GM19043 (cell line): ENCODE data around the gene TPI1.

ENCODE experiments used
- ATAC-seq: cut with Tn5 transposase; IDR thresholded peaks from one replicate; pipeline ENCODE4 v1.9.1; 2021; ENCODE audit warnings: low read depth; ENCODE audit not compliant: unreplicated experiment

TPI1 gene

DNA sequence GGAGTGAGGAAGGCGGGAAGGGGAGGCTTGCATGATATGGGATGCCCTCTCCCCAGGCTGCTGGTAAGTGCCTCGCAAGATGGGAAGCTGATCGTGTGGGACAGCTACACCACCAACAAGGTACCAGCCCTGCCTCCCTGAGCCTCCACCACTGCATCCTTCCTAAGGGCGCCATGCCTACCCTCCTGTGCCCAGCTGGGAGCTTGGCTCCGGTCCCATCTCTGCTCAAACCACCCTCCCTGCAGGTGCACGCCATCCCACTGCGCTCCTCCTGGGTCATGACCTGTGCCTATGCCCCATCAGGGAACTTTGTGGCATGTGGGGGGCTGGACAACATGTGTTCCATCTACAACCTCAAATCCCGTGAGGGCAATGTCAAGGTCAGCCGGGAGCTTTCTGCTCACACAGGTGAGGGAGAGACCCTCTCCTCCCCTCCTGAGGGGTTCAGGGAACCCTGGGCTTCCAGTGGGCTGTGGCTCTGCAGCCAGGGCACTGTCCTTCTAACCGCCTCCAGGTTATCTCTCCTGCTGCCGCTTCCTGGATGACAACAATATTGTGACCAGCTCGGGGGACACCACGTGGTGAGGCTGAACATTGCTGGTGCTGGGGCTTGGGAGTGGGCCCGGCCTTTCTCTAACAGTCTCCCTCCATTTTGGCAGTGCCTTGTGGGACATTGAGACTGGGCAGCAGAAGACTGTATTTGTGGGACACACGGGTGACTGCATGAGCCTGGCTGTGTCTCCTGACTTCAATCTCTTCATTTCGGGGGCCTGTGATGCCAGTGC lies 24.0 kb upstream of the TPI1 start:
- no peak for ATAC-seq

DNA sequence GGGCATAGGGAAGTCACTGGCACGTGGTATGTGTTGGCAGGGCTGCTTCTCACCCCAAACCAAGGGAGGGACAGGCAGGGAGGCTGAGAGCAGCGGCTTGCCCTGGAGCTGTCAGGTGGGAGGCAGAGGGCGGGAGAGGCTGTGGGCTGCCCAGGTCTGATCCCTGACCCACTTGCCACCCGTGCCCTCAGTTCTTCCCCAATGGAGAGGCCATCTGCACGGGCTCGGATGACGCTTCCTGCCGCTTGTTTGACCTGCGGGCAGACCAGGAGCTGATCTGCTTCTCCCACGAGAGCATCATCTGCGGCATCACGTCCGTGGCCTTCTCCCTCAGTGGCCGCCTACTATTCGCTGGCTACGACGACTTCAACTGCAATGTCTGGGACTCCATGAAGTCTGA lies 21.9 kb upstream of the TPI1 start:
- ATAC-seq = no peak

DNA sequence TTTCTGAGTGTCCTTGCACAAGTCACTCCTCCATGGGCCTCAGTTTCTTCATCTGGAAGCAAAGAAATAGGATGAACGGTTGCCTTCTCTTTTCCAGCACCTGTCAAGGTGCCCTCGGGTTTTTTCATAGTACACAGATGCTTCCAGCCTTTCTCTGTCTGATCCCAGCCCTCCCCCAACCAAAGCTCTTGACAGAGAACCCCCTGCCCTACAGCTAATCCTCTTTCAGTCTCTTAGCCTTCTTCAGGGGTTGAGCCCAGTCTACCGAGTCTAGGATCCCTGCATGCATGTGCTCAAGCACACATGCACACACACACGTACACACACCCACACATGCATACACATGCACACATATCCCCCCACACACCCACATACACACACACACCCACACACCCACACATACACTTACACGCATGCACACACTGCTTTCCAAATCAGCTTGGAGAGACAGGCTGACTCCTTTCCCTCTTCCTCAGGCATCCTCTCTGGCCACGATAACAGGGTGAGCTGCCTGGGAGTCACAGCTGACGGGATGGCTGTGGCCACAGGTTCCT lies 20.9 kb upstream of the TPI1 start:
- no peak for ATAC-seq

DNA sequence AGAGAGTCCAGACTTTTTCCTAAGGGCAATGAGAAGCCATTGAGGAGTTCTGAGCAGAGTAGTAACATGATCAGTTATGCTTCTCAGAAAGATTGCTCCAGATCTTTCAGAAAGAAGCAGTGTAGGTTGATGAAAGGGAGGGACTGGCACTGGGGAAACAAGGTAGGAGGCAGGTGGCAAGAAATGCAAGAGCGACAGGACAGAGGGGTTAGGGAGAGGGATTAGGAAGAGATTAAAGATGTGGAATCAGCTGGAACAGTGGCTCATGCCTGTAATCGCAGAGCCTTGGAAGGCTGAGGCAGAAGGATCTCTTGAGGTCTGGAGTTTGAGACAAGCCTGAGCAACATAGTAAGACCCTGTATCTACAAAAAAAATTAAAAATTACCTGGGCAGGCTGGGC lies 19.7 kb upstream of the TPI1 start:
- ATAC-seq = no peak

DNA sequence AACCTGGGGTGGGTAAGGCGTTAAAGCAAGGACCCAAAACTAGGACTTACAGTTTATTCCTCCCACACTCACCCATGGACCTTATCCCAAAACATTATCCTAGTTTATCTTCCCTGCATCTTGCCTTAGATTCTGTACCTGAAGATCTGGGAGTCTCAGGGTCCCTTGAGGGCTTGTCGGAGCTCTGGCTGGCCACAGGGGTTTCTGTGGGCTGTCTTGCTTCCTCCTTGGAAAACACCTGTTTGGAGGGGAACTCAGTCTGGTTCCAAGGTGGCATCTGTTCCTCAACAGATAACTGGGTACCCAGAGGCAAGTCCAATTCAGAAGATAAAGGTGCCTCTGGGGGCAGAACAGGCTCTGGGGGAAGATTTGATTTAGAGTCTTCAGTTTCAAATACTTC lies 17.9 kb upstream of the TPI1 start:
- no peak for ATAC-seq

DNA sequence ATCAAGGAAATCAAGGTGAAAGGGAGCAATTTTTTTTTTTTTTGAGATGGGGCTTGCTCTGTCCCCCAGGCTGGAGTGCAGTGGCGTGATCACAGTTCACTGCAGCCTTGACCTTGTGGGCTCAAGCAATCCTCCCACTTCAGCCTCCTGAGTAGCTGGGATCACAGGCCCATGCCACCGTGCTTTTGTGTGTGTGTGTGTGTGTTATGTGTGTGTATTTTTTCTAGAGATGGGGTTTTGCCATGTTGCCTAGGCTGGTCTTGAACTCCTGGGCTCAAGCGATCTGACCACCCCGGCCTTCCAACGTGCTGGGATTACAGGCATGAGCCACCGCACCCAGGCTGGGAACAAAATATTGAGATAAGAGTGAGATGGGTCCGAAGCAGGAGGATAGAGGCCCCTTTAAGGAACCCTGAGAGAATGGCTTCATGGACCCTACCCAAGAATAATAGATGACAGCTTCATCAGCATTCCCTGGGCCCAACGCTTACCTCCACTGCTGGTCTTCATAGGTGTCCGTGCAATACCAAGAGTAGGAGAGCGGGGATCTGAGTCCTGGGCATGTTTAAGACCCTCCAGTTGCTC lies 17.3 kb upstream of the TPI1 start:
- no peak for ATAC-seq

DNA sequence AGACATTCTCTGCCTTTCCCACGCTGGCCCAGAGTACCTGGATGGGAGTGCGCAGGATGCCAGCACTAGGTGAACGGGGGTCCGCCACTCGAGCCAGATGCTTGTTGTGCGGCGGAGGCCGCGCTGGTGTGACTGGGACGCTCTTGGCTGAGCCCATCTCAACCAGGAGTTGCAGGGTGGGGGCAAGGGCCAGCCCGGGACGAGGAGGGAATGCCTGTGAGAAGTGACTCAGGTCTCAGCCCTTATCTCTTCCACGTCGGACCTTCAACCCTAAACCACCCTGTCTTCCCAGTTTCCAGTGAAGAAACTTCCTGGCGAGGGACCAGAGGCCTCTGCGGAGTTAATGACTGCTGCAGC lies 16.6 kb upstream of the TPI1 start:
- ATAC-seq = no peak

DNA sequence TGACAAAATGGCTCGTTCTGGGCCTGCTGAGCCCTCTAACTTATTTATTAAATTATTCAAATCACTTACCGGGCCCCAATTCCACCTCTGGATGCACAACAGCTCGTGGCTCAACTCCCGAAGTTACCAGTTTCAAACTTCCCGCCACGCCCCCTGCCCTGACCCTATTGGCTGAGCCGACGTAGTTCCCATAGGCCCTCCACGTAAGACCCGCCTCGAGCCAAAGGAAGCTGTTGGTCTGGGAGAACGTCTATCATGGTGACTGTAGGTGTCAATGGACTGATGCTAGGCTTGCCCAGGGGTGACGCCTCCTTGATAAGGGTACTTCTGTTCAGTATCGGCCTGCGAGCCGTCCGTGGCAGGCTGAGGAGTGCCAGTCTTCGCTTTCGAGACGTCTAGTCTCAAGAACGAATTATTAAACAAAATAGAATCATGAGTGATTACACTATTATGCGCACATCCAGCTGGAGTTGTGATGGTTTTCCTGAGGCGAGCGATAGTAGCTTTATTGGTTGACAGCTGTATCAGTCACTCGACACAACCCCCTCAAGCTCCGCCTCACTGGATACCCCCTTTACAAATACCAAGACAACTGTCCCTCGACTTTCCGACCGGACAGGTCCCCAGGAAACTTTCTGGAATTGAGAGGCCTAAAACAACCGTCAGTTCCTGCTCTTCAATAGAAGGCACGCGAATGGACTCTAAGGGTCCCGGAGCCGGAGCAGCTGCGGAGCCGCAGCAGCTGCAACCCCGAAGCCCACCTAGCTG lies 16.0 kb upstream of the TPI1 start, which contains the start of gene CDCA3:
CDCA3 (minus strand) TSS at position 134 of the 768 bp plus-strand sequence. CDS start 334 bp downstream, outside the sequence.
- ATAC-seq = peak; percentile 51

DNA sequence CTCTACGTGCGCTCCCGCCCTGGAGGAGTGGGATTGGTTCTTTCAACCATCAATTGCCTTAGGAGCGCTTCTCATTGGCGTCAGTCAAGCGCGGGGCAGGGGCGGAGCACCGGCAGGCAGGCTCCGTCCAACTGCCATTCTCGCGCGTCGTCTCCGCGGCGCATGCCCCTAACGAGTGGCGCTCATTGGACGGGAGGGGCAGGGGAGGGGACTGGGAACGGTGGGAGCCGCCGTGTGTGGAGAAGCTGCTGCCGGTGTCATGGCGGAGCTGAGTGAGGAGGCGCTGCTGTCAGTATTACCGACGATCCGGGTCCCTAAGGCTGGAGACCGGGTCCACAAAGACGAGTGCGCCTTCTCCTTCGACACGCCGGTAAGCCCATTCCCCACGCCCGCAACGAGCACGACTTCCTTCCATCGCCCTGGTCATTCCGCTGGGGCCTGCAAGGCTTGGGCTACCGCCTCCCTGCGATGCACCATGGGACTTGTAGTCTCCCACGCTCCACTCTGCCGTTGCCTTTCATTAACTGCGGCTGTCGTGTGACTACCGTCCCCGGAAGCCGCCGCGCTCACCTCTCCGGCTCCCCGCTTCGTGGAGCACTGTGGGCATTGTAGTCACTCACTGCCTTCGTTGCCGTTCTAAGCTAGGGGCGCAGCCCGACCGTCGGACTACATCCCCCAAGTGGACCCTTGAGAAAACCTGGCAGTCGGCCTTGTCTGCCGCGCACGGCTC lies 15.2 kb upstream of the TPI1 start, which contains the start of gene USP5:
USP5 (plus strand) TSS at position 230 of the 730 bp plus-strand sequence; CDS start at position 260, 30 bp downstream.
- peak; percentile 62 for ATAC-seq

DNA sequence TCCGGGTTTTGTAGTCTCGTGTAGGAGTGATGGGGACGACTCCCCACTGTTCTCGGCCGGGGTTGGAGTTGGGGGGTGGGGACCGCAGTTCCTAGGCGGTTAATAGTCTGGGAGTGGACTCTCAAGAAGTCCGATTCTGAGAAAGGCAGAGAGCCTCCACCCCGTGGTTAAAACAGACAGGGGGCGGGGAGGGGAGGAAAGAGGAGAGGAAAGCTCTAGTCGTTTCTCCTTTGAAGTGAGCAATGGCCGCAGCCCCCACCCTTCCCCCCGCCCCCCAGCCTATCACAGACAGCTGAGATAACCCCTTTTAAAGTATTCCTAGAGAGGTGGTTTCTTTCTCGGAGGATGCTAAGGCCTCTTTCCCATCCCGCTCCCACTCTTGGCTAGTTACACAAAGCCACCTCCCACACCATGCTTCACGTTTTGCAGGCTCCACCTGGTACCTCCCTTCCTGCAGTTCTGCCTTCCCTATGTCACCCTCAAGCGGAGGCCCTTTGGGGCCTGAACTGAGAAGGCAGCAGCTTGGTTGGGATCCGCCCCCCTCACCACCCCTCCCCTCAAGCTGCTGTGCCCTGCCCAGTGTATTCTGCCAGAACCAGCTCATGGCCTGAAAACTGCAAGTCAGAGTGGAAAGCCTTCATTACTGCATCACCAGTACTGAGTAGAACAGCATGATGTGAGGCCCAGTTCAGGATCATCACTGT lies 14.5 kb upstream of the TPI1 start:
- ATAC-seq = no peak

DNA sequence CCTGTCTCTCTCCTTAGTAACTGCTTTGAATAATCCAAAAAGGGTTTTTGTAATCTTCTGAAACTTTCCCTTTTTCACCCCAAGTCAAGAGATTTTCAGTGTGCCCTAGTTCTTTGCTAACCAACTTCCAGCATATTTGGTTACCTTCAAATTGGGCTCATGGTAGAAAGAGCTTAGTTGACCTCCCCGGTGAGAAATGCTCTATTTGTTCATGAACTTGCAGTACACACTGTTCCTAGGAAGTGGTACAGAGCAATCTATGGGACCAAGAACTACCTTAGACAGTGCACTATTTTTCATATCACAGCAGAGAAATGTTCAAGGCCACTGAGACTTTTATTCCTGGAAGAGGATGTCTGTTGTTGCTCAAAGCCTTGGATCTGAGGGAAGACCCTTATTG lies 13.7 kb upstream of the TPI1 start:
- no peak for ATAC-seq

DNA sequence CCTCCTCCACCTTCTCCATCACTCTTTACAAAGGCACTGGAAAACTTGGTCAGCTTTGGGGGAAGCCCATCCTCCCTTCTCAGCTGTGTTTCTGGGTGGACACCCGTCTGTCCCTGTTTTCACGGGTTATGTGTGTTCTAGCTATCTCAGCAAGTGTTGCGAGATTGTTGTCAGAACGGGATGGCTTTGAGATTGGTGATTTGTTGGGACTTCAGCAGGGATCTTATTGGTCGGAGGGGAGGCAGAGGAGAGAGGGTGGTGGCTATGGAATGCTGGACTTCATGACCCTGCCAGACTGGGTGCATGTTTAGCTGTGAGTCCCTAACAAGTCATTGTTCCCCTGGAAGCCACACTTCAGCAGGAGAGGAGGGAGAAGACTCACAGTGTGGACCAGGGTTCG lies 13.3 kb upstream of the TPI1 start:
- no peak for ATAC-seq

DNA sequence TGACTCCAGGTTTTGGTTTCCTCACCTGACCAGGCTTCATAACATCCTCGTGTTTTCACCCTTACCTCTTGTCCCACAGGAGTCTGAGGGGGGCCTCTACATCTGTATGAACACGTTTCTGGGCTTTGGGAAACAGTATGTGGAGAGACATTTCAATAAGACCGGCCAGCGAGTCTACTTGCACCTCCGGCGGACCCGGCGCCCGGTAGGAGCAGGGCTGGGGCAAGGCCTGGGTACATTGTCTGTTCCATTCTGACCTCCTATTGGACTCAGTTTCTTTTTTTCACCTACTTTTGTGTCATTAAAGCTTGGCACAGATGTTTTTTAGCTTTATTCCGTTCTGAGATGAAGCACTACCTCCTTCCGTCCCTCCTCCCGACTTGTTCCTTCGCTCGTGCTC lies 12.0 kb upstream of the TPI1 start:
- ATAC-seq = no peak

DNA sequence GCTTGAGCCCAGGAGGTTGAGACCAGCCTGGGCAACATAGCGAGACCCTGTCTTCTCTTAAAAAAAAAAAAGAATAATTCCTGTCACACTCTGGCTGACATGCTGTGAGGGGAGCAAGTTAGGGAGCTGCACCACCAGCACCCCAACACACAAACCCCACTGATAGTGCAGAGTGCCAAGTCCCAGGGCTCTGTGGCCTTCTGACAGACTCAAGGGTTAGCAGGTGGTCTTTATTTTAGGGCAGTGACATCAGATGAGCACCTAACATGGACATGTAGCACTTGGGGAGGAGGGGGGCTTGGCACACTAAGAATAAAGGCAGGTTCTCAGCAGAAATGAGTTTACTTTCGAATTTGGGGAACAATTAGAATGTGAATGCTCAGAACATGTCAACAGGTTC lies 8.5 kb upstream of the TPI1 start:
- no peak for ATAC-seq

DNA sequence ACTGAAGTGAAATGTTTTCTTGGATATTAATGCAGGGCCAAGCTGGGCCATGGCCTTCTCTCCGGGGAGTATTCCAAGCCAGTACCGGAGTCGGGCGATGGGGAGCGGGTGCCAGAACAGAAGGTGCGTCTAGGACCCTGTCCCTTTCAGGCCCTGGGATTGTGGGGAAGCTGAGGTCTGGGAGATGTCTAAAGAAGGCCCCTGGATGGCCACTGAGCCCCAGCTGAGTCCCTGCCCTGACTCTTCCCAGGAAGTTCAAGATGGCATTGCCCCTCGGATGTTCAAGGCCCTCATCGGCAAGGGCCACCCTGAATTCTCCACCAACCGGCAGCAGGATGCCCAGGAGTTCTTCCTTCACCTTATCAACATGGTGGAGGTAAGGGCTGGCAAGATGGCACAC lies 7.2 kb upstream of the TPI1 start:
- ATAC-seq = no peak

DNA sequence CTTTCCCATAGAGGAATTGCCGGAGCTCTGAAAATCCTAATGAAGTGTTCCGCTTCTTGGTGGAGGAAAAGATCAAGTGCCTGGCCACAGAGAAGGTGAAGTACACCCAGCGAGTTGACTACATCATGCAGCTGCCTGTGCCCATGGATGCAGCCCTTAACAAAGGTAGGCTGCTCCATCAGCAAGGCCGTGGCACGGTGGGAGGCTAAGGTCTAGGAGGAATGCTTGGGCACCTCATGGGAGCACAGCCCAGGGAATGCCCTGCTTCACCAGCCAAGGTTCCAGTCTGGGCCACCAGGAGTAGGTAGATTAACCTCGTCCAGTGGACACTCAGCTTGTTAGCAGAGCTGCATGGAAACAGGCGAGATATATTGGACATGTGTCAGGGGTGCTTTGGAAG lies 6.4 kb upstream of the TPI1 start:
- no peak for ATAC-seq

DNA sequence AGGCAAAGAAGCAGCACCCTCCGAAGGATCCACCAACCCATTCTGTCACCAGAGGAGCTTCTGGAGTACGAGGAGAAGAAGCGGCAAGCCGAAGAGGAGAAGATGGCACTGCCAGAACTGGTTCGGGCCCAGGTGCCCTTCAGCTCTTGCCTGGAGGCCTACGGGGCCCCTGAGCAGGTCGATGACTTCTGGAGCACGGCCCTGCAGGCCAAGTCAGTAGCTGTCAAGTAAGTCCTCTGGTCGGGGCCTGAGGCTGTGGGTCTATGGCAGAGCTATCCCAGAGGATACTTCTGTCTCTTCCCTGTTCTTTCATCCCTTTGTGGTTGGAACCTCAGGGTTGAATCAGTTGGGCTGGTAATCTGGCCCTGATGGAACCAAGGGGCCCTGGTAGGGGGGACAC lies 5.9 kb upstream of the TPI1 start:
- ATAC-seq = no peak

DNA sequence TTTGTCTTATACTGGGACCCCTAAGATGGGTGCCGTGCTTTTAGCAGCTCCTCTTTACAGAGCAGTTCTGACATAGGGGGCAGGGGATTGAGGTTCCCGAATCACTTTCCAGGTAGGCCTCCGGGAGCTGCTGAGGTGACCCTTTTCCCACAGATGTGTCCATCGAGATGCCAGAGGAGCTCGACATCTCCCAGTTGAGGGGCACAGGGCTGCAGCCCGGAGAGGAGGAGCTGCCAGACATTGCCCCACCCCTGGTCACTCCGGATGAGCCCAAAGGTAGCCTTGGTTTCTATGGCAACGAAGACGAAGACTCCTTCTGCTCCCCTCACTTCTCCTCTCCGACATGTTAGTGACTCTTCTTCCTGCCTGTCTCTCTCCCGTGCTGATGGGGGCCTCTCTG lies 4.3 kb upstream of the TPI1 start:
- ATAC-seq = no peak

DNA sequence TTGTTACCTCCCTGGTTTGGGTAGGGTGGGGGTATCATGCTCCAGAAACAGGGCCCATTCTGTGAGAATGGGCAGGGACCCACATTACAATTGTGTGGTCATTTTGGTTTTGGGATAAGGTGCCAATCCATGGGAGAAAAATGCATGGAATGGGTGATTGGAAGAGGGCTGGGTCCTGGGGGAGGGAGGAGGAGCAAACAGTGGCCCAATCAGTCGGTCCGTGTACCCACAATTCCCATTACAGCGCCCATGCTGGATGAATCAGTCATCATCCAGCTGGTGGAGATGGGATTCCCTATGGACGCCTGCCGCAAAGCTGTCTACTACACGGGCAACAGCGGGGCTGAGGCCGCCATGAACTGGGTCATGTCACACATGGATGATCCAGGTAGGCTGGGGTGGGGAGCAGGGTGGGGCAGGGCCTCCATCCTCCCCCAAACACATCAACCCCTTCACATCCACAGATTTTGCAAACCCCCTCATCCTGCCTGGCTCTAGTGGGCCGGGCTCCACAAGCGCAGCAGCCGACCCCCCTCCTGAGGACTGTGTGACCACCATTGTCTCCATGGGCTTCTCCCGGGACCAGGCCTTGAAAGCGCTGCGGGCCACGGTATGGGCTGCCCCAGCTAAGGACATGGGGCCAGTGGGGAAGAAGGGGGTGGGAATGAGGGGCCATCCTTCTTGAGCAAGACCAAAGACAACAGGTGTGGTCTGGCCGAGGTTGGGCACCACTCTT lies 3.6 kb upstream of the TPI1 start:
- ATAC-seq = no peak
